Activated gamma-delta T cell (primary cell): ENCODE results near the gene COPS4.
"Not testable (repeated sequence)": the region's sequence is repeated elsewhere in the genome, so short reads cannot be mapped to it uniquely, and the experiment has no call there.

Experiments used
- DNase-seq: peaks from one replicate; lab custom pipeline; 2025; lab: John Stamatoyannopoulos, UW

COPS4 gene

GRCh38 chr4:83023599-83023998 is 11.4 kb upstream of the COPS4 start:
- DNase-seq, result not testable (repeated sequence)

DNA sequence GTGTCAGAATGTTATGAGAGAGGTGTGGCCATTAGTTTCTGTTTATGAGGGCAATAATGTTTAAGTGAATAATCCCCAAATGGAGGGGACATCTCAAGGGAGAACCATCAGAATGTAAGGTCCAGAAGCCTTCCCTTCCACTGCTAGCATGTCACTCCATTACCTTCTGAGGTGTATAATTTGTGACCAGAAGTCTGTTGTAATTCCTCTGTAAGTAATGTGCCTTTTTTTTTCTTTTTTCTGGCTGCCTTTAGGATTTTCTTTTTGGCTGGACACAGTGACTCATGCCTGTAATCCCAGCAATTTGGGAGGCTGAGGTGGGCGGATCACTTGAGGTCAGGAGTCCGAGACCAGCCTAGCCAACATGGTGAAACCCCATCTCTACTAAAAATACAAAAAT is 10.8 kb upstream of the COPS4 start:
- DNase-seq, result no peak

DNA sequence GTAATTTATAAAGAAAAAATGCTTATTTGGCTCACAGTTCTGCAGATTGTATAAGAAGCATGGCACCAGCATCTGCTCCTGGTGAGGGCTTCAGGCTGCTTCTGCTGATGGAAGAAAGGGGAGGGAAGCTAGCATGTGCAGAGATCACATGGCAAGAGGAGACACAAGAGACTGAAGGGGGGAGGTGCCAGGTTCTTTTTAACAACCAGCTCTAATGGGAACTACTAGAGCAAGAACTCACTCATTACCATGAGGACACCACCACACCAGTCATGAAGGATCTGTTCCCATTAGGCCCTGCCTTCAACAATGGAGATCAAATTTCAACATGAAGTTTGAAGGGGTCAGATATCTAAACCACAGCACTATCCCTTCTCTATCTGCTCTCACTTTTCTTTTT is 9.4 kb upstream of the COPS4 start:
- no peak for DNase-seq

DNA sequence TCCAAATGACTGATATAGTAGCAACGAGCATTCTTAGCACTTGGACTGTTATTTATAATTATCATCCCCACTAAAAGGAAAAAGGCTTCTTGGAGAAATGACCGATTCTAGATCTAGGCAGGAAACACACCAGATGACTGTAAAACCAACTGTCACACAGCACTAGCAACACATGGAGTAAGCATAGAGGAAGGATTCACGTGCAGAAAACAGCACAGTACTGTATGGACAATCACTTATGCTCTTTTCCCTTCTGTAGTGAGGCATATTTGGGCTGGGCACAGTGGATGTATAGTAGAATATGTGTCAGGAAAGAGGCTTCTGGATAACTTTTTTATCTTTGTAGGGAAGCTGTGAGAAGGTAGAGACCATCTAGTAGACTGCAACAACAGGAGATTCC is 6.0 kb upstream of the COPS4 start:
- DNase-seq, result no peak

DNA sequence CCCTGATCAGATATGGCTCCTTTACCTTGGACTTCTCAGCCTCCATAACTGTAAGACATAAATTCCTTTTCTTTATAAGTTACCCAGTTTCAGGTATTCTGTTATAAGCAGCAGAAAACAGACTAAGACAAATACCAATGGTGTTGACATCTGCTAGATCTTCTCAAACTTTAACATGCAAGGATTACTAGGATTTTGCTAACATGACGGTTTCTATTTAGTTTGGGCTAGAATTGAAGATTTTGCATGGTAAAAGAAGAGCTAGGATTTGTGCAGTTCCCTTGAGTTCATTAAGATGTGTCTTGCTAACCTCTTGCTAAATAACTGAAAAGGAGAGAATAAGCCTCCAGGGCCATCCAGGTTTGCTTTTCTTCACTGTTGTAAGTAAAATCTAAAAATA is 5.3 kb upstream of the COPS4 start:
- DNase-seq, result no peak

DNA sequence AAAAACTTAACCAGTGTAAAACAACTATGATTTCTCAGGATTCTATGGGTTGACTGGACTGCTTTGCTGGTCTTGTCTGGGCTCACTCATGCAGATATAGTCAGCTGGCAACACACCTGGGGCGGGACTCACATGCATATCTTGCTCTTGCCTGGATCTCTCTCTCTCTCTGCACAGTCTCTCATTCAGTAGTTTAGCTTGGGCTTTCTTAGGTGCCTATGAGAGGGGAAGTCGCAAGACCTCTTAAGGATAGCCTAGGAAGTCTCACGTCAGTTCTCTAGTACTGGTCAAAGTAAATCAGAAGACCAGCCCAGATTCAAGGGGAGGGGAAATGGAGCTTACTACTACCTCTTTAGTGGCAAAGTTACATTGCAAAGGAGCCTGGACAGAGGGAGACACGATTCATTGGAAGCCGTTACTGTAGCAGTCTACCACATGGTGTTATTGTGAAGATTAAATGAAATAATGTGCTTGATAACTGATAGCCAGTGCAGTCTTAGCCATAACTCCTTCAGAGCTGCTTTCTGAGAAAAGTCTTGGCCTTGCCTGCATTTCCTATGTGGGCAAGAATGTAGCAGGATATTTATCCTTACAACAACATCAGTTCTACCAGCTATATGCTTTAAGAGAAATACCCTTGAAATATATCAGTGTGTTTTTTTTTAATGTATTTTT is 2.1 kb downstream of the COPS4 start:
- no peak for DNase-seq

DNA sequence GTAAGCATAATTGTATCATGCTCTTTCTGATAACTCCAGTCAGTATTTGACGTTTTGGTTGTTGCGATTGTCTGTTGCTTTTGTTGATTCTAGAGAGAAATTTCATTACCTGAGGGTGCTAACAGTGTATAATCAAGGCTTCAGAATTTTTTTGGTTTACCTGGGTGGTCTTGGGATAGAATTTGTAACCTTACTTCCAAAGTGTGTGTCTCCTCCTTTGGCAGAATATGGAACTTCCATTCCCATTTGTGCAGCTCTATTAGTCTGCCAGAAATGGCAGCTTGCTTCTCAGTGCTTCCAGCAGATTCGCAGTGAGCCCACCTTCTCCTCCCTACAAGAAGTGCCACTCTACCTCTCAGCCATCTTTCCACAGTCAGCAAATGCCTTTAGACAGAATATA is 5.3 kb downstream of the COPS4 start:
- DNase-seq, result no peak

DNA sequence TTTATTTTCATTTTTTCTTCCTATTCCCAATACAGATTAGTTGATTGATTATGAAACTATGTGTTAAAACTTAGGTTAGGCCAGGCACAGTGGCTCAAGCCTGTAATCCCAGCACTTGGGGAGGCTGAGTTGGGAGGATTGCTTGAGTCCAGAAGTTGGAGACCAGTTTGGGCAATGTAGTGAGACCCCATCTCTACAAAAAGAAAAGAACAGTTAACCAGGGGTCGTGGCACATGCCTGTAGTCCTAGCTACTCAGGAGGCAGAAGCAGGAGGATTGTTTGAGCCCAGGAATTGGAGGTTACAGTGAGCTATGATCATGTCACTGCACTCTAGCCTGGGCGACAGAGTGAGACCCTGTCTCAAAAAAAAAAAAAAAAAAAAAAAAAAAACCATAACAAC is 8.2 kb downstream of the COPS4 start:
- not testable (repeated sequence) for DNase-seq

- DNase-seq, result no peak
Measured at GRCh38 chr4:83043801-83044407, 8.9 kb downstream of the COPS4 start.

DNA sequence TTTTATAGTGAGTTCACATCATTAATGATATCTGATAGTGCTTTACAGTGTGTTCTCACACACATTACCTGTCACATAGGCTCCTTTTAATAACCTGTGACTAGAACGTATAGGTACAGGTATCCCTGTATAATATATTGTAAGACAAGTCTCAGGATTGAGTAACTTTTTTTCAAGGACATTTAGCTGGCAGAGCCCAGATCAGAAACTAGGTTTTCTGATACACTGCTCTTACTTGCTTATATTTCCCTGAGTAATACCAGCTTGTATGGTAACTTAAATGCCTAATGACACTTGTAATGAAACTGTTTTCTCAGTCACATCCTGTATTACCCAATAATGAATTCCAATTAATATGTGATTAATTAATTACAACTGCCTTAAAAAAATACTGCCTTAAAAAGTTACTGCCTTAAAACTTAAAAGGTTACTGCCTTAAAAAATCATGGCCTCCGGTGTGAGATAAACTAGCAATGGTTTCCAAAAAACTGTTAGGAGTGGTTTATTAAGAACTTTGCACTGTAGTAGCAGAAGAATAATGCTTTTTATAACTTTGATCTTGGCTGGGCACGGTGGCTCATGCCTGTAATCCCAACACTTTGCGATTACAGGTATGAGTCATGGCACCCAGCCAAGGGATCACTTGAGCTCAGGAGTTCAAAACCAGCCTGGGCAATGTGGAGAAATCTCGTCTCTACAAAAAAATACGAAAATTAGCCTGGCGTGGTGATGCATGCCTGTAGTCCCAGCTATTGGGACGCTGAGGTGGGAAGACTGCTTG is 11.9 kb downstream of the COPS4 start:
- DNase-seq, result no peak

DNA sequence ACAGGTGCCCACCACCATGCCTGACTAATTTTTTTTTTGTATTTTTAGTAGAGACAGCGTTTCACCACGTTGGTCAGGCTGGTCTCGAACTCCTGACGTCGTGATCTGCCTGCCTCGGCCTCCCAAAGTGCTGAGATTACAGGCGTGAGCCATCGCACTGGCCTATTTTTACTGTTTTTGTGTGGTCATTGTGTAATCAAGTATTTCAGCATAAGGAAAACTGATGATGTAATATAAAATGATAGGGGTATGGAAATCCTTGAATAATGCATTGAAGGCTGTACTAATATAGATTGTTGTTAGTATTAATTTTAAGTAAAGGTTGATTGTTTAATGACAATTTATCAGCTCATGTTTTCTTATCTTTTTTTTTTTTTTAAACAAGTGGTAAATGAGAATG is 13.8 kb downstream of the COPS4 start:
- DNase-seq, result not testable (repeated sequence)

DNA sequence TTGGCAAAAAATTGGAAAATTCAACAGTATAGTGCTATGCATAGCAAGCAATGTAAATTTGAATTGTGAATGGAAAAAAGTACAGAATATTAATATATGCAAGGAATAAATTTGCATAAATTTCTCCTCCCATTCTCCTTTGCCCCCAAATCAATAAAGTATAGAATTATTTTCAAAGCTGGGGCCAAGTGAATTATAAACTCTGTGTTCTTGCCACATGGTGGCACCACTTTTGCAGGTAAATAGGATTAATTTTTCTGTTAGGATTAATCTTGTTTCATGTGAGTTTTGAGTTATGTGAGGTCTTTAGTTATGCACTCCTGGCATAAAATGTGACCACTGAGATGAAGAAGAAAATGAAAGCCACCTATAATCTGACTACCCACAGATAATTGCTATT is 19.9 kb downstream of the COPS4 start:
- no peak for DNase-seq

- DNase-seq, result no peak
Measured at GRCh38 chr4:83062739-83063138, 27.8 kb downstream of the COPS4 start.

GRCh38 chr4:83065266-83065665 is 30.3 kb downstream of the COPS4 start:
- DNase-seq, result no peak

DNA sequence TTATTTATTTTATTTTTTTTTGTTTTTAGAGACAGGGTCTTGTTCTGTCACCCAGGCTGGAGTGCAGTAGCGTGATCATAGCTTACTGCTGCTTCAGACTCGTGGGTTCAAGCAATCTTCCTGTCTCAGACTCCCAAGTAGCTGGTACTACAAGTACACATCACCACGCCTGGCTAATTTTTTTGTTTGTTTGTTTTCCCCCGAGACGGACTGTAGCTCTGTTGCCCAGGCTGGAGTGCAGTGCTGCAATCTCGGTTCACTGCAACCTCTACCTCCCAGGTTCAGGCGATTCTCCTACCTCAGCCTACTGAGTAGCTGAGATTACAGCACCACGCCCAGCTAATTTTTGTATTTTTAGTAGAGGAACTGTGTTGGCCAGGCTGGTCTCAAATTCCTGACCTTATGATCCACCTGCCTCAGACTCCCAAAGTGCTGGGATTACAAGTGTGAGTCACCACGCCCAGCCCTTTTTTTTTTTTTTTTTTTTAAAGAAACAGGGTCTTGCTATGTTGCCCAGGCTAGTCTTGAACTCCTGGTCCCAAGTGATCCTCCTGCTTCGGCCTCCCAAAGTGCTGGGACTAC is 32.2 kb downstream of the COPS4 start:
- DNase-seq, result no peak

- DNase-seq, result no peak
Measured at GRCh38 chr4:83071116-83071515, 36.1 kb downstream of the COPS4 start.

- DNase-seq, result no peak
Measured at GRCh38 chr4:83074086-83074704, 39.2 kb downstream of the COPS4 start.

DNA sequence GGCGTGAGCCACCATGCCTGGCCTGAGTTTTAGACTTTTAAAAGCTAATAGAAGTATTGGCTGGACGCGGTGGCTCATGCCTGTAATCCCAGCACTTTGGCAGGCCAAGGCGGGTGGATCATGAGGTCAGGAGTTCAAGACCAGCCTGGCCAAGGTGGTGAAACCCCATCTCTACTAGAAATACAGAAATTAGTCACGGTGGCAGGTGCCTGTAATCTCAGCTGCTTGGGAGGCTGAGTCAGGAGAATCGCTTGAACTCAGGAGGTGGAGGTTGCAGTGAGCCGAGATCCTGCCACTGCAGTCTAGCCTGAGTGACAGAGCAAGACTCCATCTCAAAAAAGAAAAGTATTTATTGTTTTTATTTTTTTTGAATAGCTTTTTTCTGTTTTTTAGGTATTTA is 39.8 kb downstream of the COPS4 start:
- DNase-seq, result not testable (repeated sequence)

- DNase-seq, result no peak
Measured at GRCh38 chr4:83075311-83076095, 40.5 kb downstream of the COPS4 start.

DNA sequence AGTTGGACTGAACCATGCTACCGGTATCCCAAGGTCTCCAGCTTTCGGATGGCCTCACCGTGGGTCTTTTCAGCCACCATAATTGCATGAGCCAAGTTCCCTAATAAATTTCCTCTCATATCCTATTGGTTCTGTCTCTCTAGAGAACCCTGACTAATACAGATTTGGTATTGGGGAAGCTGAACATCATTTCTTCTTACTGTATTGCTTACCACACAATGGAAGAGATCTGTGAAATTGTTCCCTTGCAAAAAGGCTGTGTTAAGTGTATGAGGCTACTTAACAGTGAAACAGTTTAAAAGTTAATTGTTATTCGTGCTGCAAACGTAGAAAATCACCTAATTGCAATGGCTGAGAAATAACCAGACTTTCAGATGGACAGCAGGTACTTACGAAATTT is 45.6 kb downstream of the COPS4 start:
- DNase-seq, result no peak

DNA sequence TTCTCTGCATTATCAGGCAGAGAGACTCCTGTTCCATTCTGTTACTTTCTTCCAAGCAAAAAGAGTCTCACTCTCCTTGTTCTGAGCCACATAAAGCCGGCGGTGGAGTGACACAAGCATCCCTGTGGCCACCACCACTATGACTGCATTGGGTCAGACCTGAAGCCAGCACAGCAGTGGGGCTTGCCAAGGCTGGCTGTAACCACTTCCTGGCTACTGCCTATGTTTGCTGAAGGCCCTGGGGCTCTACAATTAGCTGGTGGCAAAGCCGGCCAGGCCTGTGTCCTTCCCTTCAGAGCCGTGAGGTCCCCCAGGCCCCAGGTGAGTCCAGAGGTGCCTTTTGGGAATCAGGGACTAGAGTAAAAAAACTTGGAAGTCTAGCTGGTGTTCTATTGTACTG is 47.8 kb downstream of the COPS4 start:
- DNase-seq, result no peak
